Small intestine (tissue), 7 donors: ENCODE results near the gene EPB42. TPM values are rescaled to one million over a fixed set of nuclear protein-coding genes. Genes with fewer than 3 reads are reported as not detected.

Experiments used
- DNase-seq, 2 donors: peaks; one replicate each; pipeline versions ENCODE4 v3.0.0 to v3.0.0-alpha.2; 2013
- FAIRE-seq: peaks from 2 replicates; lab custom pipeline; 2012; peaks lifted over from hg19 to GRCh38; lab: Jason Lieb, UNC
- H3K27ac ChIP-seq, 3 donors: one replicate each; pipeline ENCODE4 v1.5.1; 2013; ENCODE audit warnings: low read length in 2 of 3, mild to moderate bottlenecking in 2 of 3, control low read depth in 1 of 3, inconsistent platforms in 1 of 3, low read depth in 1 of 3, moderate library complexity in 1 of 3
- H3K27me3 ChIP-seq, 3 donors: one replicate each; pipeline ENCODE4 v1.6.1; 2013; ENCODE audit warnings: low read length in 3 of 3, inconsistent platforms in 1 of 3; ENCODE audit not compliant: control insufficient read depth in 3 of 3, insufficient read depth in 3 of 3
- H3K36me3 ChIP-seq, 3 donors: one replicate each; pipeline ENCODE4 v1.6.1; 2013; ENCODE audit warnings: low read length in 3 of 3, inconsistent platforms in 1 of 3, low read depth in 1 of 3, mild to moderate bottlenecking in 1 of 3, moderate library complexity in 1 of 3; ENCODE audit not compliant: control insufficient read depth in 3 of 3, insufficient read depth in 2 of 3
- H3K4me1 ChIP-seq, 3 donors: one replicate each; pipeline ENCODE4 v1.6.1; 2013; ENCODE audit warnings: low read length in 2 of 3, inconsistent platforms in 1 of 3, low read depth in 1 of 3, mild to moderate bottlenecking in 1 of 3, moderate library complexity in 1 of 3; ENCODE audit not compliant: control insufficient read depth in 3 of 3, insufficient read depth in 2 of 3
- H3K4me3 ChIP-seq, 3 donors: one replicate each; pipeline ENCODE4 v1.5.1; 2013; ENCODE audit warnings: low read length in 3 of 3, control low read depth in 1 of 3, inconsistent platforms in 1 of 3, low read depth in 1 of 3, mild to moderate bottlenecking in 1 of 3, moderate library complexity in 1 of 3
- H3K9me3 ChIP-seq, 2 donors: one replicate each; pipeline ENCODE4 v1.6.1; 2013; ENCODE audit warnings: low read depth in 1 of 2, low read length in 1 of 2; ENCODE audit not compliant: control insufficient read depth in 2 of 2, insufficient read depth in 1 of 2
- WGBS, 3 donors: extraction: QIAGEN DNeasy Blood & Tissue Kit; methylation state at CpG; one replicate each; pipeline ENCODE4 v1.1.7; 2013; 5-methylcytosine and 5-hydroxymethylcytosine counted together
- polyA plus RNA-seq, 4 donors: library from polyadenylated mRNA; stranded (reverse) in 3 of 4; unstranded in 1 of 4; fragments of 200-250 nt in 3 of 4; fragments of 120-200 nt in 1 of 4; gene quantifications; one replicate each; pipeline versions ENCODE4 v1.2.1 to v1.2.3, GENCODE V29; 2013
- donor health status: healthy with polysubstance abuse.
- donor health status: control.
- donor health status: control.
- donor health status: Bipolar disorder and iron deficiency.
- donor health status: healthy.

Gene EPB42
- polyA plus RNA-seq, 4 donors, result 0.34 TPM; not detected in 3

- no peaks in the 10 kb centered on the region for H3K9me3 ChIP-seq
- H3K27ac ChIP-seq, result no peak overlapping the region
- WGBS, 3 donors, result 73 to 83% (median 75%) methylated on average over 7 of the region's 7 CpGs
- H3K36me3 ChIP-seq, result no peaks in the 10 kb centered on the region
- no peak overlapping the region for H3K4me3 ChIP-seq
- no peak for FAIRE-seq
- peaks cover 0 to 8% (median 0%) of the 10 kb centered on the region in 3 donors for H3K27me3 ChIP-seq
- DNase-seq, result no peak
- H3K4me1 ChIP-seq, result no peaks in the 10 kb centered on the region
Observed at GRCh38 chr15:43256341-43256740, 35.5 kb upstream of the EPB42 start.

GRCh38 chr15:43255376-43255775, 34.6 kb upstream of the EPB42 start:
- no peak overlapping the region for H3K4me3 ChIP-seq
- DNase-seq (no peak), FAIRE-seq (no peak)
- no peaks in the 10 kb centered on the region for H3K9me3 ChIP-seq
- no peaks in the 10 kb centered on the region for H3K4me1 ChIP-seq
- H3K27ac ChIP-seq, result no peak overlapping the region
- no peaks in the 10 kb centered on the region for H3K36me3 ChIP-seq
- peaks cover 0 to 8% (median 0%) of the 10 kb centered on the region in 3 donors for H3K27me3 ChIP-seq
- 66 to 75% (median 68%) methylated on average over 2 of the region's 2 CpGs for WGBS, 3 donors

GRCh38 chr15:43253431-43254403, 32.9 kb upstream of the EPB42 start:
- no peak overlapping the region for H3K4me3 ChIP-seq
- no peak overlapping the region for H3K27ac ChIP-seq
- H3K36me3 ChIP-seq, result no peaks in the 10 kb centered on the region
- peaks cover 0 to 8% (median 0%) of the 10 kb centered on the region in 3 donors for H3K27me3 ChIP-seq
- no peak for FAIRE-seq
- WGBS, 3 donors, result 49 to 56% (median 51%) methylated on average over 15 of the region's 15 CpGs
- H3K4me1 ChIP-seq, result no peaks in the 10 kb centered on the region
- peak in 1 of 2 donors; percentile 39 for DNase-seq
- no peaks in the 10 kb centered on the region for H3K9me3 ChIP-seq

- DNase-seq, result no peak
- Histone ChIP-seq H3K4me1 (no peaks in the 10 kb centered on the region), H3K4me3 (no peak overlapping the region), H3K9me3 (no peaks in the 10 kb centered on the region), H3K27ac (no peak overlapping the region), H3K36me3 (no peaks in the 10 kb centered on the region), H3K27me3 (peaks cover 0 to 8% (median 0%) of the 10 kb centered on the region in 3 donors)
- FAIRE-seq, result no peak
- 74 to 85% (median 84%) methylated on average over 4 of the region's 4 CpGs for WGBS, 3 donors
Observed at GRCh38 chr15:43251871-43252250, 31.0 kb upstream of the EPB42 start.

GRCh38 chr15:43251185-43251870, 30.5 kb upstream of the EPB42 start:
- Histone ChIP-seq H3K36me3 (no peaks in the 10 kb centered on the region), H3K9me3 (no peaks in the 10 kb centered on the region), H3K4me3 (no peak overlapping the region), H3K27ac (no peak overlapping the region), H3K4me1 (no peaks in the 10 kb centered on the region), H3K27me3 (peaks cover 0 to 6% (median 0%) of the 10 kb centered on the region in 3 donors)
- no peak for DNase-seq
- FAIRE-seq, result no peak
- WGBS, 3 donors, result 85 to 91% (median 89%) methylated on average over 8 of the region's 8 CpGs

- no peaks in the 10 kb centered on the region for H3K36me3 ChIP-seq
- H3K4me1 ChIP-seq, result no peaks in the 10 kb centered on the region
- H3K27me3 ChIP-seq, result peaks cover 0 to 2% (median 0%) of the 10 kb centered on the region in 3 donors
- DNase-seq, result no peak
- H3K4me3 ChIP-seq, result no peak overlapping the region
- no peak for FAIRE-seq
- WGBS, 3 donors, result 71 to 81% (median 77%) methylated on average over 2 of the region's 2 CpGs
- no peaks in the 10 kb centered on the region for H3K9me3 ChIP-seq
- no peak overlapping the region for H3K27ac ChIP-seq
Observed at GRCh38 chr15:43250785-43251184, 30.0 kb upstream of the EPB42 start.

GRCh38 chr15:43249699-43250203, 28.9 kb upstream of the EPB42 start:
- no peak for DNase-seq
- Histone ChIP-seq H3K4me1 (no peaks in the 10 kb centered on the region), H3K9me3 (no peaks in the 10 kb centered on the region), H3K36me3 (no peaks in the 10 kb centered on the region), H3K27ac (no peak overlapping the region), H3K4me3 (no peak overlapping the region), H3K27me3 (peaks cover 0 to 2% (median 0%) of the 10 kb centered on the region in 3 donors)
- no peak for FAIRE-seq
- 55 to 63% (median 57%) methylated on average over 5 of the region's 5 CpGs for WGBS, 3 donors

- WGBS, 3 donors, result 77 to 86% (median 80%) methylated on average over 2 of the region's 2 CpGs
- no peak for FAIRE-seq
- DNase-seq, result no peak
Observed at GRCh38 chr15:43249236-43249635, 28.4 kb upstream of the EPB42 start.

More at GRCh38 chr15:43249236-43249635, 28.4 kb upstream of the EPB42 start:
- no peak overlapping the region for H3K27ac ChIP-seq
- H3K9me3 ChIP-seq, result no peaks in the 10 kb centered on the region
- H3K36me3 ChIP-seq, result no peaks in the 10 kb centered on the region
- peaks cover 0 to 4% (median 0%) of the 10 kb centered on the region in 3 donors for H3K27me3 ChIP-seq
- H3K4me1 ChIP-seq, result no peaks in the 10 kb centered on the region
- no peak overlapping the region for H3K4me3 ChIP-seq
